IMR-90 (cell line): ENCODE data around the gene ADAMTSL1. TPM values are rescaled to one million over a fixed set of nuclear protein-coding genes. Genes with fewer than 3 reads are reported as not detected.

ENCODE experiments used
- ATAC-seq: fragments of 200-7000 bp; cut with Tn5 transposase; 2 replicates; pipeline ENCODE4 v1.9.1; 2020; ENCODE audit warnings: low read depth, mild to moderate bottlenecking, moderate library complexity
- BruUV-seq: library from RNA; stranded (reverse); fragments of 400-500 nt; replicated peaks from 2 replicates; lab custom pipeline; 2021; lab: Mats Ljungman, UMichigan
- CTCF ChIA-PET: fragments of 300-600 bp; formaldehyde crosslinking; extraction: SDS; loops from one replicate; lab custom pipeline; 2021; ENCODE audit warnings: antibody characterized with exemption; lab: Yijun Ruan, JAX
- POLR2A ChIA-PET: fragments of 300-600 bp; sonication (Branson Sonifier 250); formaldehyde crosslinking; loops from one replicate; lab custom pipeline; 2022; ENCODE audit warnings: antibody characterized with exemption; ENCODE audit not compliant: unreplicated experiment; lab: Charles Lee
- DNase-seq: peaks from one replicate; pipeline ENCODE4 v3.0.0; 2013
- H2AFZ ChIP-seq: replicated peaks from 2 replicates; pipeline ENCODE3; 2013; ENCODE audit warnings: low read length, mild to moderate bottlenecking; ENCODE audit not compliant: poor library complexity
- H2AK5ac ChIP-seq: 2 replicates; pipeline ENCODE4 v1.6.1; 2013; ENCODE audit warnings: low read depth, low read length, inconsistent platforms
- H2AK9ac ChIP-seq: replicated peaks from 2 replicates; pipeline ENCODE3; 2013; ENCODE audit warnings: mild to moderate bottlenecking, low read depth, low read length, moderate library complexity; ENCODE audit not compliant: poor library complexity
- H2BK120ac ChIP-seq: 2 replicates; pipeline ENCODE4 v1.6.1; 2013; ENCODE audit warnings: low read depth, low read length, inconsistent platforms
- H2BK15ac ChIP-seq: 3 replicates; pipeline ENCODE4 v1.6.1; 2013; ENCODE audit warnings: low read depth, low read length, inconsistent platforms
- H2BK20ac ChIP-seq: 2 replicates; pipeline ENCODE4 v1.6.1; 2013; ENCODE audit warnings: low read depth, mild to moderate bottlenecking, inconsistent platforms, low read length, moderate library complexity
- H2BK5ac ChIP-seq: 2 replicates; pipeline ENCODE4 v1.6.1; 2013; ENCODE audit warnings: mild to moderate bottlenecking, low read depth, low read length, inconsistent platforms; ENCODE audit not compliant: poor library complexity, severe bottlenecking
- H3K14ac ChIP-seq: replicated peaks from 2 replicates; pipeline ENCODE4 v1.6.1; 2013; ENCODE audit warnings: low read depth, low read length, inconsistent platforms
- H3K18ac ChIP-seq: 2 replicates; pipeline ENCODE4 v1.6.1; 2013; ENCODE audit warnings: low read depth, low read length, control low read depth
- H3K23ac ChIP-seq: 2 replicates; pipeline ENCODE4 v1.6.1; 2013; ENCODE audit warnings: low read depth, low read length, inconsistent platforms
- H3K27ac ChIP-seq: 2 replicates; pipeline ENCODE4 v1.5.1; 2013; ENCODE audit warnings: mild to moderate bottlenecking, control low read depth, low read length; ENCODE audit not compliant: insufficient read depth
- H3K27me3 ChIP-seq: 2 replicates; pipeline ENCODE4 v1.6.1; 2013; ENCODE audit warnings: low read length; ENCODE audit not compliant: control insufficient read depth, insufficient read depth
- H3K36me3 ChIP-seq: 2 replicates; pipeline ENCODE4 v1.6.1; 2013; ENCODE audit warnings: low read length, mixed read lengths; ENCODE audit not compliant: control insufficient read depth, insufficient read depth
- H3K4ac ChIP-seq: 2 replicates; pipeline ENCODE4 v1.6.1; 2013; ENCODE audit warnings: low read depth, low read length, inconsistent platforms
- H3K4me1 ChIP-seq: 2 replicates; pipeline ENCODE4 v1.6.1; 2013; ENCODE audit warnings: low read length, mixed read lengths; ENCODE audit not compliant: control insufficient read depth, insufficient read depth
- H3K4me2 ChIP-seq: 2 replicates; pipeline ENCODE4 v1.6.1; 2013; ENCODE audit warnings: low read depth, mild to moderate bottlenecking, control low read depth, low read length, moderate library complexity
- H3K4me3 ChIP-seq: 2 replicates; pipeline ENCODE4 v1.5.1; 2013; ENCODE audit warnings: low read depth, mild to moderate bottlenecking, control low read depth, low read length, moderate library complexity; ENCODE audit not compliant: insufficient read depth
- H3K56ac ChIP-seq: 2 replicates; pipeline ENCODE4 v1.6.1; 2013; ENCODE audit warnings: low read length, inconsistent platforms; ENCODE audit not compliant: insufficient read depth; ENCODE audit errors: extremely low read depth
- H3K79me1 ChIP-seq, 2 experiments: 2 replicates each; pipeline ENCODE4 v1.6.1; 2013; ENCODE audit warnings: low read length in 2 of 2, inconsistent platforms in 1 of 2, low read depth in 1 of 2
- H3K9ac ChIP-seq: 2 replicates; pipeline ENCODE4 v1.6.1; 2013; ENCODE audit warnings: low read depth, low read length, control low read depth
- H3K9me1 ChIP-seq: 2 replicates; pipeline ENCODE4 v1.6.1; 2013; ENCODE audit warnings: low read length, inconsistent platforms; ENCODE audit not compliant: insufficient read depth
- H3K9me3 ChIP-seq: 2 replicates; pipeline ENCODE4 v1.6.1; 2013; ENCODE audit warnings: low read length; ENCODE audit not compliant: control insufficient read depth, insufficient read depth
- H4K20me1 ChIP-seq: 2 replicates; pipeline ENCODE4 v1.6.1; 2013; ENCODE audit warnings: low read length, inconsistent platforms; ENCODE audit not compliant: insufficient read depth
- H4K5ac ChIP-seq: 2 replicates; pipeline ENCODE4 v1.6.1; 2013; ENCODE audit warnings: mild to moderate bottlenecking, low read depth, low read length, control low read depth
- H4K8ac ChIP-seq, 2 experiments: 2 replicates each; pipeline ENCODE4 v1.6.1; 2013; ENCODE audit warnings: low read depth in 2 of 2, low read length in 2 of 2, control low read depth in 1 of 2, inconsistent platforms in 1 of 2
- H4K91ac ChIP-seq: 2 replicates; pipeline ENCODE4 v1.6.1; 2013; ENCODE audit warnings: low read depth, low read length, inconsistent platforms; ENCODE audit not compliant: insufficient read depth
- BHLHE40 ChIP-seq: fragments of 150-350 bp; IDR thresholded peaks from 2 replicates; pipeline ENCODE4 v1.6.1; 2016; ENCODE audit warnings: mild to moderate bottlenecking, low read depth, low read length
- CEBPB ChIP-seq: IDR thresholded peaks from 2 replicates; pipeline ENCODE4 v1.6.1; 2012; ENCODE audit warnings: low read depth, low read length, improper control_type of control experiment
- CHD1 ChIP-seq: IDR thresholded peaks from 2 replicates; pipeline ENCODE4 v1.6.1; 2012; ENCODE audit warnings: low read depth, low read length, improper control_type of control experiment
- FOS ChIP-seq: fragments of 150-350 bp; IDR thresholded peaks from 2 replicates; pipeline ENCODE4 v1.6.1; 2016; ENCODE audit warnings: low read depth, low read length
- MAFK ChIP-seq: IDR thresholded peaks from 2 replicates; pipeline ENCODE4 v1.6.1; 2012; ENCODE audit warnings: low read depth, low read length, improper control_type of control experiment
- MAZ ChIP-seq: IDR thresholded peaks from 2 replicates; pipeline ENCODE4 v1.6.1; 2012; ENCODE audit warnings: low read depth, mild to moderate bottlenecking, low read length, improper control_type of control experiment, moderate library complexity, borderline replicate concordance
- MXI1 ChIP-seq: IDR thresholded peaks from 2 replicates; pipeline ENCODE4 v1.6.1; 2012; ENCODE audit warnings: low read depth, mild to moderate bottlenecking, low read length, moderate library complexity, borderline replicate concordance
- NFE2L2 ChIP-seq: fragments of 150-350 bp; IDR thresholded peaks from 2 replicates; pipeline ENCODE4 v1.6.1; 2016; ENCODE audit warnings: low read depth, mild to moderate bottlenecking, low read length
- POLR2A ChIP-seq: IDR thresholded peaks from 2 replicates; pipeline ENCODE4 v1.6.1; 2012; ENCODE audit warnings: mild to moderate bottlenecking, low read depth, low read length
- RFX5 ChIP-seq: IDR thresholded peaks from 2 replicates; pipeline ENCODE4 v1.8.0; 2012; ENCODE audit warnings: low read depth, mild to moderate bottlenecking, low read length, moderate library complexity
- SMC3 ChIP-seq: fragments of 150-350 bp; IDR thresholded peaks from 2 replicates; pipeline ENCODE4 v1.6.1; 2016; ENCODE audit warnings: low read depth, mild to moderate bottlenecking, antibody characterized with exemption, low read length, moderate library complexity
- WGBS, 2 experiments: methylation state at CpG; one replicate each; pipeline versions ENCODE4 v1.1.5 to v1.1.7; 2013; ENCODE audit warnings: missing lambda C conversion rate in 2 of 2; ENCODE audit not compliant: insufficient read length in 1 of 2; ENCODE audit errors: extremely low coverage in 2 of 2; 5-methylcytosine and 5-hydroxymethylcytosine counted together
- dilution Hi-C: fragments of 300-500 bp; cut with HindIII; formaldehyde crosslinking; loops from one replicate; pipeline ENCODE4 v1.14.3; 2018; ENCODE audit warnings: low sequenced_read_pairs; ENCODE audit not compliant: unreplicated experiment
- in situ Hi-C: fragments of 300-500 bp; cut with MboI; formaldehyde crosslinking; loops from 3 replicates; pipeline ENCODE4 v1.14.3; 2019; ENCODE audit warnings: low sequenced_read_pairs, inconsistent platforms, mixed read lengths
- intact Hi-C: fragments of 100-400 bp; cut with micrococcal nuclease; formaldehyde crosslinking; loops from 2 replicates; pipeline ENCODE4 v1.10.0; 2022
- polyA plus RNA-seq, 3 experiments: library from polyadenylated mRNA; depleted of rRNA; stranded (reverse); fragments of >200 nt; gene quantifications; 2 replicates each; pipeline ENCODE4 v1.2.3, GENCODE V29; 2012; ENCODE audit warnings: low replicate concordance in 1 of 3
- total RNA-seq: library from RNA; depleted of rRNA; stranded (reverse); fragments of >200 nt; gene quantifications from 2 replicates; pipeline ENCODE4 v1.2.3, GENCODE V29; 2012
- TF ChIP-seq, protein P1 (sequence below): fragments of 150-350 bp; IDR thresholded peaks from 2 replicates; pipeline ENCODE4 v1.6.1; 2016; ENCODE audit warnings: low read depth, mild to moderate bottlenecking, low read length, moderate library complexity, borderline replicate concordance
- TF ChIP-seq, protein P2 (sequence below): fragments of 150-350 bp; IDR thresholded peaks from 2 replicates; pipeline ENCODE4 v1.6.1; 2017; ENCODE audit warnings: mild to moderate bottlenecking, antibody characterized with exemption, low read length, low read depth
- TF ChIP-seq, protein P3 (sequence below): conservative IDR thresholded peaks from 2 replicates; pipeline ENCODE4 v1.5.1; 2012; ENCODE audit warnings: mild to moderate bottlenecking, low read depth, low read length, improper control_type of control experiment

Gene ADAMTSL1
- total and polyA plus RNA-seq, 2 of the 4 experiments (the other 2 are of a cell fraction) = 38.2 to 62.2 TPM

DNA sequence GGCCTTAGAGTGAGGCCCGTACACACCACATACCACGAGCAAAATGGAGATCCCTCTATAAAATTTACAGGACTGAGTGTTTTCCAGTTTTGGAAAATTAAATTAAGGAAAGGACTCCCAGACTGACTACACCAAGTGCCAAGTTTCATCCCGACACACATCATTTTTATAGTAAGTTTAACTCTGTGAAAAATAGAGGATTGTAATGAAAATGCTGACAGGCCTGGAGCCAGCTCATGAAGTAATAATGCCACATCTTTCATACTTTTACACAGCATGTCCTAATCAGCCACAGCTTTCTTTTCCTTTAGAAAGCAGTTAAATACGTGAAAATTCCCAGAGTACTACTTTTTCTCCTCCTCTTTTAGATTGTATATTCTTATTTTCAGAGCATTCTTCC is 389.8 kb downstream of the ADAMTSL1 start:
- H2AK5ac ChIP-seq = no peak overlapping the region
- H2BK15ac ChIP-seq = no peak overlapping the region
- H3K4me1 ChIP-seq = peaks cover 2% of the 10 kb centered on the region; the same call in 1 of the 2 replicates
- DNase-seq (no peak), ATAC-seq (no peak)
- H2BK5ac ChIP-seq = no peak overlapping the region
- no peak overlapping the region for H2AK9ac ChIP-seq
- H2AFZ ChIP-seq = no peak overlapping the region
- H4K5ac ChIP-seq = no peak overlapping the region
- dilution Hi-C loops (no loop called here), intact Hi-C loops (no loop called here), in situ Hi-C loops (no loop called here)
- BruUV-seq = no TSS peak
- no peak overlapping the region for H3K14ac ChIP-seq
- H2BK20ac ChIP-seq = no peak overlapping the region
- no peak overlapping the region for H3K9ac ChIP-seq
- H3K56ac ChIP-seq = no peak overlapping the region
- no peak overlapping the region for H3K18ac ChIP-seq
- no peaks in the 10 kb centered on the region for H3K27me3 ChIP-seq
- H3K4ac ChIP-seq = no peak overlapping the region
- no peak overlapping the region for H3K4me2 ChIP-seq
- no peak overlapping the region for H3K23ac ChIP-seq
- no peaks in the 10 kb centered on the region for H3K9me1 ChIP-seq
- no peak overlapping the region for H3K4me3 ChIP-seq
- no peaks in the 10 kb centered on the region for H3K36me3 ChIP-seq
- TF ChIP-seq, protein P1, sequence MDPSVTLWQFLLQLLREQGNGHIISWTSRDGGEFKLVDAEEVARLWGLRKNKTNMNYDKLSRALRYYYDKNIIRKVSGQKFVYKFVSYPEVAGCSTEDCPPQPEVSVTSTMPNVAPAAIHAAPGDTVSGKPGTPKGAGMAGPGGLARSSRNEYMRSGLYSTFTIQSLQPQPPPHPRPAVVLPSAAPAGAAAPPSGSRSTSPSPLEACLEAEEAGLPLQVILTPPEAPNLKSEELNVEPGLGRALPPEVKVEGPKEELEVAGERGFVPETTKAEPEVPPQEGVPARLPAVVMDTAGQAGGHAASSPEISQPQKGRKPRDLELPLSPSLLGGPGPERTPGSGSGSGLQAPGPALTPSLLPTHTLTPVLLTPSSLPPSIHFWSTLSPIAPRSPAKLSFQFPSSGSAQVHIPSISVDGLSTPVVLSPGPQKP = no peak
- TF ChIP-seq MXI1 = no peak
- TF ChIP-seq BHLHE40 = no peak
- TF ChIP-seq, protein P2, sequence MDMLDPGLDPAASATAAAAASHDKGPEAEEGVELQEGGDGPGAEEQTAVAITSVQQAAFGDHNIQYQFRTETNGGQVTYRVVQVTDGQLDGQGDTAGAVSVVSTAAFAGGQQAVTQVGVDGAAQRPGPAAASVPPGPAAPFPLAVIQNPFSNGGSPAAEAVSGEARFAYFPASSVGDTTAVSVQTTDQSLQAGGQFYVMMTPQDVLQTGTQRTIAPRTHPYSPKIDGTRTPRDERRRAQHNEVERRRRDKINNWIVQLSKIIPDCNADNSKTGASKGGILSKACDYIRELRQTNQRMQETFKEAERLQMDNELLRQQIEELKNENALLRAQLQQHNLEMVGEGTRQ = no peak
- no peak for TF ChIP-seq MAZ
- TF ChIP-seq POLR2A = no peak
- no peak for TF ChIP-seq FOS
- no peak for TF ChIP-seq CEBPB
- TF ChIP-seq, protein P3, sequence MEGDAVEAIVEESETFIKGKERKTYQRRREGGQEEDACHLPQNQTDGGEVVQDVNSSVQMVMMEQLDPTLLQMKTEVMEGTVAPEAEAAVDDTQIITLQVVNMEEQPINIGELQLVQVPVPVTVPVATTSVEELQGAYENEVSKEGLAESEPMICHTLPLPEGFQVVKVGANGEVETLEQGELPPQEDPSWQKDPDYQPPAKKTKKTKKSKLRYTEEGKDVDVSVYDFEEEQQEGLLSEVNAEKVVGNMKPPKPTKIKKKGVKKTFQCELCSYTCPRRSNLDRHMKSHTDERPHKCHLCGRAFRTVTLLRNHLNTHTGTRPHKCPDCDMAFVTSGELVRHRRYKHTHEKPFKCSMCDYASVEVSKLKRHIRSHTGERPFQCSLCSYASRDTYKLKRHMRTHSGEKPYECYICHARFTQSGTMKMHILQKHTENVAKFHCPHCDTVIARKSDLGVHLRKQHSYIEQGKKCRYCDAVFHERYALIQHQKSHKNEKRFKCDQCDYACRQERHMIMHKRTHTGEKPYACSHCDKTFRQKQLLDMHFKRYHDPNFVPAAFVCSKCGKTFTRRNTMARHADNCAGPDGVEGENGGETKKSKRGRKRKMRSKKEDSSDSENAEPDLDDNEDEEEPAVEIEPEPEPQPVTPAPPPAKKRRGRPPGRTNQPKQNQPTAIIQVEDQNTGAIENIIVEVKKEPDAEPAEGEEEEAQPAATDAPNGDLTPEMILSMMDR = no peak
- no peak for TF ChIP-seq NFE2L2
- no peak for TF ChIP-seq CHD1
- no peak for TF ChIP-seq SMC3
- TF ChIP-seq MAFK = no peak
- TF ChIP-seq RFX5 = no peak
- no peak overlapping the region for H3K27ac ChIP-seq
- no peak overlapping the region for H4K91ac ChIP-seq
- H4K20me1 ChIP-seq = no peaks in the 10 kb centered on the region
- no peak overlapping the region for H2BK120ac ChIP-seq
- ChIA-PET POLR2A (no interaction called here), CTCF (no interaction called here)
- no peak overlapping the region for H4K8ac ChIP-seq
- no CpG with 5 or more reads among the region's 4 CpGs for WGBS, 2 experiments
- no peaks in the 10 kb centered on the region for H3K79me1 ChIP-seq
- no peaks in the 10 kb centered on the region; the same call in 1 of the 2 replicates for H3K9me3 ChIP-seq
